Measurements from ENCODE around the gene USP34.

Gene USP34

DNA sequence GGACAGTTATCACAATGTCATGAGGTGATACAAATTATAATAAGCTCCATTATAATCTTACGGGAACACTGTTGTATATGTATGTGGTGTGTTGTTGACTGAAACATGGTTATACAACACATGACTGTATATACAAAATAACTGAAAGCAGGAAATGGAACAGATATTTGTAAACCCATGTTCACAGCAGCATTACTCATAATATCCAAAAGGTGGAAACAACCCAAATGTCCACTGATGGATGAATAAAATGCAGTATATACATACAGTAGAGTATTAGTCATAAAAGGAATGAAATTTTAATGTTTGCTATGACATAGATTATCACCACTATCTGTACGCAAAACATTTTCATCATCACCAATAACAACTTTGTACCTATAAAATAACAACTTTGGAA, 107.3 kb downstream of the USP34 start:
- TF ChIP-seq, protein P1, sequence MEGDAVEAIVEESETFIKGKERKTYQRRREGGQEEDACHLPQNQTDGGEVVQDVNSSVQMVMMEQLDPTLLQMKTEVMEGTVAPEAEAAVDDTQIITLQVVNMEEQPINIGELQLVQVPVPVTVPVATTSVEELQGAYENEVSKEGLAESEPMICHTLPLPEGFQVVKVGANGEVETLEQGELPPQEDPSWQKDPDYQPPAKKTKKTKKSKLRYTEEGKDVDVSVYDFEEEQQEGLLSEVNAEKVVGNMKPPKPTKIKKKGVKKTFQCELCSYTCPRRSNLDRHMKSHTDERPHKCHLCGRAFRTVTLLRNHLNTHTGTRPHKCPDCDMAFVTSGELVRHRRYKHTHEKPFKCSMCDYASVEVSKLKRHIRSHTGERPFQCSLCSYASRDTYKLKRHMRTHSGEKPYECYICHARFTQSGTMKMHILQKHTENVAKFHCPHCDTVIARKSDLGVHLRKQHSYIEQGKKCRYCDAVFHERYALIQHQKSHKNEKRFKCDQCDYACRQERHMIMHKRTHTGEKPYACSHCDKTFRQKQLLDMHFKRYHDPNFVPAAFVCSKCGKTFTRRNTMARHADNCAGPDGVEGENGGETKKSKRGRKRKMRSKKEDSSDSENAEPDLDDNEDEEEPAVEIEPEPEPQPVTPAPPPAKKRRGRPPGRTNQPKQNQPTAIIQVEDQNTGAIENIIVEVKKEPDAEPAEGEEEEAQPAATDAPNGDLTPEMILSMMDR (IDR thresholded peaks at IDR 0.05; ENCODE audit: extremely low read depth, missing control alignments): no peak
- no peak for DNase-seq (ENCODE audit: low spot score)

DNA sequence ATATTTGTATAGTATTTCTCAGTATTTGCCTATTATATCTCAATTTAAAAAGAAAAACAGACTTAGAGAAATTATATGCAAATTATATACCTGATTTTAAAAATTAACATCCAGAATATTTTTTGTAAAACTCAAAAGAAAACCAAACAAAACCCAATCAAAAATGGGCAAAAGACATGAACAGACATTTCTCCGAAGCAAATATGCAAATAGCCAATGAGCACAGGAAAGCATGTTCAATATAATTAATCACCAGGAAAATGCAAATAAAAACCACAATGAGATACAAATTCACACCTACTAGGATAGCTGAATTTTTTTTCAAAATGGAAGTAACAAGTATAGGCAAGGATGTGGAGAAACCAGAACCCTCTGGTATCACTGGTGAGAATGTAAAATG, 108.0 kb downstream of the USP34 start:
- TF ChIP-seq, protein P1 (IDR thresholded peaks at IDR 0.05; ENCODE audit: extremely low read depth, missing control alignments): no peak
- DNase-seq (ENCODE audit: low spot score): no peak

DNA sequence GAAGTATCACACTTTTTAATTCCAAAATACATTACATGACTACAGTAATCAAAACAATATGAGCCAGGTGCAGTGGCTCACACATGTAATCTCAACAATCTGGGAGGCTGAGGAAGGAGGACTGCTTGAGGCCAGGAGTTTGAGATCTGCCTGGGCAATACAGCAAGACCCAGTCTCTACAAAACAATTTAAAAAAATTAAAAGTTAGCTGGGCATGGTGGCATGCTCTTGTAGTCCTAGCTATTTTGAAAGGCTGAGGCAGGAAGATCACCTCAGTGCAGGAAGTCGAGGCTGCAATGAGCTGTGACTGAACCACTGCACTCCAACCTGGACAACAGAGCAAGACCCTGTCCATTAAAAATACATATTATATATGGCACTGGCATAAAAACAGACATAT, 109.8 kb downstream of the USP34 start:
- TF ChIP-seq, protein P1 (IDR thresholded peaks at IDR 0.05; ENCODE audit: extremely low read depth, missing control alignments): no peak
- DNase-seq (ENCODE audit: low spot score): no peak

DNA sequence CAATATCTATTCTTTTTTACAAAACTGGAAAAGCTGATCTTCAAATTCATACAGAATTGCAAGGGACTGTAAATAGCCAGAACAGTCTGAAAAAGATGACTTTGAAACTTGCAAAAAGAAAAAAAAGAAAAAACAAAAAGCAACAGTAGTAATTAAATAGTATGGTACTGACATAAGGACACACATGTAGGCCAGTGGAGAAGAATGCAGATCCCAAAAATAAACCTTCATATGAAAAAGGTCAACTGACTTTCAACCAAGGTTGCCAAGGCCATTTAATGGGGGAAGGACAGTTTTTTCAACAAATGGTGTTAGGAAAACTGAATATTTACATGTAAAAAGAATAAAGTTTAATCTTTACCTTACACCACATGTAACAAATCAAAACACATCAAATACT, 111.8 kb downstream of the USP34 start:
- no peak for DNase-seq (ENCODE audit: low spot score)
- TF ChIP-seq, protein P1 (IDR thresholded peaks at IDR 0.05; ENCODE audit: extremely low read depth, missing control alignments): no peak

DNA sequence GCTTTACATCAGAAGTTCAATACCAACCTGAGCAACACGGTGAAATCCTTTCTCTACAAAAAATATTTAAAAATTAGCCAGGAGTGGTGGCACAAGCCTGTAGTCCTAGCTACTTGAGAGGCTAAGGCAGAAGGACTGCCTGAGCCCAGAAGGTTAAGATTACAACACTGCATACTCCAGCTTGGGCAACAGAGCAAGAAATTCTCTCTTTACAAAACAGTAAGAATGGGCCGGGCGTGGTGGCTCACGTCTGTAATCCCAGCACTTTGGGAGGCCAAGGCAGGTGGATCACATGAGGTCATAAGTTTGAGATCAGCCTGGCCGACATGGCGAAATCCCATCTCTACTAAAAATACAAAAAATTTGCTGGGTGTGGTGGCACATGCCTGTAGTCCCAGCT, 113.2 kb downstream of the USP34 start:
- TF ChIP-seq, protein P1 (IDR thresholded peaks at IDR 0.05; ENCODE audit: extremely low read depth, missing control alignments): no peak
- no peak for DNase-seq (ENCODE audit: low spot score)

DNA sequence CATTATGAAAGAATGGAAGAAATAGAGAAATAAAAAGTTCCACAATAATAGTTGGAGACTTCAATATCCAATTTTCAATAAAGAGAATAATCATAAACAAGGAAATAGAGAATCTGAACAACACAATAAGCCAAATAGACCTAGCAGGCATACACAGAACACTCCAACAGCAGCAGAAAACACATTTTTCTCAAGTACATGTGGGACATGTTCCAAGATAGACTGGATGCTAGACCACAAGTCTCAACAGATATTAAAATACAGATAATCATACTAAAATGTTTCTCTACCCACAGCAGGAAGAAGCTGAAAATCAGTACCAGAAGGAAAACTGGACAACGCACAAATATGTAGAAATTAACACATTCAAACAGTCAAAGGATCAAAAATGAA, 113.9 kb downstream of the USP34 start:
- no peak for DNase-seq (ENCODE audit: low spot score)
- TF ChIP-seq, protein P1 (IDR thresholded peaks at IDR 0.05; ENCODE audit: extremely low read depth, missing control alignments): no peak

DNA sequence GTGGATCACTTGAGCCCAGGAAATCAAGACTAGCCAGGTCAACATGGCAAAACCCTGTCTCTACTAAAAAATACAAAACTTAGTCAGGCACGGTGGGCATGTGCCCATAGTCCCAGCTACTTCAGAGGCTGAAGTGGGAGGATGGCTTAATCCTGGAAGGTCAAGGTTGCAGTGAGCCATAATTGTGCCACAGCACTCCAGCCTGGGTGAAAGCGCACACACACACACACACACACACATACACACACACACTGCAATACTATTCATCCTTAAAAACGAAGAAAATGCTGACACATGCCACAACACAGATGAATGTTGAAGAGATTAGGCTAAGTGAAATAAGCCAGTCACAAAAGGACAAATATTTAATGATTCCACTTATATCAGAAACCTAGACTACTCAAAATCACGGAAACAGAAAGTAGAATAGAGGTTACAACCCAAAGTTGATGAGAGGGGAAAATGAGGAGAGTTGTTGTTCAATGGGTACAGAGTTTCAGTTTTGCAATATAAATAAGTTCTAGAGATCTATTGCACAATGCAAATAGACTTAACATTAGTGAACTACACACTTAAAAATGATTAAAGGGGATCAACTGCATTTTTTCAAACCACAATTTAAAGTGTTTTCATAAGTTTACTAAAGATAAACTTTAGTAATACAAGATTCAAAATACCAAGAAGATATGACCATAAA, 114.5 kb downstream of the USP34 start:
- TF ChIP-seq, protein P1 (IDR thresholded peaks at IDR 0.05; ENCODE audit: extremely low read depth, missing control alignments): no peak
- DNase-seq (ENCODE audit: low spot score): no peak

All from GM20000 (cell line).